Stimulated activated naive CD8-positive, alpha-beta T cell treated with anti-CD3 and anti-CD28 coated beads, Interleukin-15, Interleukin-2, amounts not matched to agents 100 U/mL and 50 U/mL, for 24 hours (primary cell): Measurements from ENCODE around the gene LMLN.
A peak's percentile ranks its signal among the peaks of the same experiment; 100 is the strongest.
"Not testable (repeated sequence)": the region's sequence is repeated elsewhere in the genome, so short reads cannot be mapped to it uniquely, and the experiment has no call there.

ENCODE experiments used
- ATAC-seq: fragments of 150-1000 bp; cut with Tn5 transposase; one replicate; pipeline ENCODE4 v1.10.0; 2021
- DNase-seq: peaks from one replicate; pipeline ENCODE4 v3.0.0; 2021

Gene LMLN

DNA sequence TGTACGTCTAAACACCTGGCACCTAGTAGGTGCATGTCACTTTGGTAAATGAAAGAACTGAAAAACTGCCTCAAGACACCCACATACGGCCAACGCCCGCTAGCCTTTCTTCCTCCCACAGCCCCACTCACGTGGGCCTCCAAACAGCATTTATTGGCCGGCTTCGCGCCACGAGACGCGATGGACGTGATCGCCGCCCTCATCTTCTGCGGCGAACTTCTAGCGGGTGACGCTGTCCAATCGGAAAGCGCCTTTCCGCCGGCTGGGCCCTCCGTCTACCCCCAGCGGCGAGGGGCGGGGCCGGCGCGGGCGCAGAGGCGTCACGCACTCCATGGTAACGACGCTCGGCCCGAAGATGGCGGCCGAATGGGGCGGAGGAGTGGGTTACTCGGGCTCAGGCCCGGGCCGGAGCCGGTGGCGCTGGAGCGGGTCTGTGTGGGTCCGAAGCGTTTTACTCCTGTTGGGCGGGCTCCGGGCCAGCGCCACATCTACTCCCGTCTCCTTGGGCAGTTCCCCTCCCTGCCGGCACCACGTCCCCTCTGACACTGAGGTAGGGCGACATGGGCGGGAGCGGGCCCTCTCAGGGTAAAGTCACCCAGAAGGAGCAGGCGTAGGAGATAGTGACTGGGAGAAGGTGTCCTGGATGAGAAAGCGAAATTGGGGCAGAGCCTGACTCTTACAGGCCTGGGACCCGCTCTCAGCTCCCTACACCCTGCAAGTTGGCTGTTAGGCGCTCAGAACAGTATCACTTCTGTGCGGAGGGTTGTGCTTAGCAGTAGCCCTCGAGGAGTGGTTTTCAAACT, at the start of gene LMLN:
TSS of gene LMLN (plus strand) at position 327 of the 803 bp plus-strand sequence. CDS start at position 356, 29 bp downstream.
- peak; percentile 96 for DNase-seq
- peak; percentile 94 for ATAC-seq

DNA sequence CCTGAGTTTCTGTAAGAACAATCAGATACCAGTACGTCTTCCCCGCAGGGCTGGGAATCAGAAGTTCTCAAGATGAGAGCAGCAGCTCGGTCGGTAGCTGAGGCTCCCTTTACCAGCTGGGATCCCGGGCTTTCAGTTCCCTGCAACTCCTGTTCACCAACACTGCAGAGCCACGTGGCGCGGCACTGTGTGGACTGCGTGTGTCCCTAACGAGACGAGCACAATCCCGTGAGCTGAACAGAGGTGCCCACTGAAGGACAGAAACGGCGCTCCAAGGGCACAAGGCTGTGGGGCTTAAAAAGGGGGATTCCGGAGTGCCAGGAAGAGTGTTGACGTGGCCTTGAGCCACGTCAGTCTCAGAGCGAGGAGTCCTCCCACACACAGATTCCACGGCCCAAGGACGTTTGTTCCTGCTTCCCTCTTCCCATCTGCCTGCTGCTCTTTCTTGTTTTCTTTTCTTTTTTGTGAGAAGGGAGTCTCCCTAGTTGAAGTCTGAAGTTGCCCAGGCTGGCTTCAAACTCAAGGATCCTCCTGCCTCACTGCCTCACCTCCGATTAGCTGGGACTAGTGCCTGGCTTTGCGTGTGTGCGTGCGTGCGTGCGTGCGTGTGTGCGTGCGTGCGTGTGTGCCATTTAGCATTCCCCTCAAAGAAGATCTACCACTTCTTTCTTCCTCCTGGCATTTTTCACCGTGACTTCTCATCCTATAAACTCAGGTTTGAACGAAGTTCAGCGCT, 47.1 kb upstream of the LMLN start:
- peak; percentile 32 for ATAC-seq
- DNase-seq, result no peak

- DNase-seq, result no peak
- no peak for ATAC-seq
Observed at GRCh38 chr3:197913641-197914380, 46.2 kb upstream of the LMLN start.

- not testable (repeated sequence) for ATAC-seq, DNase-seq
Observed at GRCh38 chr3:197921429-197922275, 38.4 kb upstream of the LMLN start.

DNA sequence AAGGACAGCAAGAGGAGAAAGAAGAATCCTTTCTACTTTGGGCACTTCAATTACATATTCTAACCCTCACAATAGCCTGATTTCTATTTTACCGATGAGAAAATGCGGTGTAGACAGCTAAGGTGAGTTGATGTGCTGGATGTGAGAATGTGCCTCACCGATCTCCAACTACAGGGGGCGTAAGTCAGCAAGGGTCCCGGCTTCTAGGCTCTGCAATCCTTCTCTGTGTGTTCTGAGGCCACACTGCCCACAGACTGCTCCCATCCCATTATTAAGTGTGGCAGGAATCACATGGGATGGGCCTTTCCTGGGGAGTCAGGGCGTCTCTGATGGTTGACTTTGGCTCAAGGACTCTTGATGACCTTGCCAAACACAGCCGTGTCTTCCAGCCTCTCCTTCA, 33.6 kb upstream of the LMLN start:
- peak; percentile 14 for DNase-seq
- no peak for ATAC-seq

- not testable (repeated sequence) for ATAC-seq
Observed at GRCh38 chr3:197927578-197927977, 32.4 kb upstream of the LMLN start.

DNA sequence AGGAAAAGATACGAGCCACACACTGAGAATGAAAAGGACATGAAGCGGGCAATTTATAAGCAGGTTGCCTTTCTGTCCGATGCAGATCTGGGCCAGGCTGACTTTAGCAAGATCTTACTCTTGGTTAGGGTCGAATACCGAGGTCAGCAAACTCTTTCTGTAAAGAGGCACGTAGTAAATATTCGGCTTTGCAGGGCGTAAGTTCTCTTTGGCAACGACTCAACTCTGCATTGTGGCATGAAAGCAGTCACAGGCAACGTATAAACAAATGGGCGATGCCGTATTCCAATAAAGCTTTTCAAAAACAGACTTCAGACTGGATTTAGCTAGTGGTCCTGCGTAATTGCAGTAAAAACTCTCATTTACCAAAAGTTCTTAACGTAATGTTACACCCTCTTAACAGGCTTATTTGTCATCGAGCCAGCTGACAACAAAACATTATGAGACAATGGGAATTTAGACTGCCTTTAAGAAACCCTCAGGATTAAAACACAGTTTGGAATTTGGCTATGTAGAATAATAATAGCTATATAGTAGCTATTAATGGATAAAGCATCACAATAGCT, 23.1 kb upstream of the LMLN start:
- DNase-seq (no peak), ATAC-seq (no peak)

More at GRCh38 chr3:197927578-197927977, 32.4 kb upstream of the LMLN start:
- not testable (repeated sequence) for DNase-seq

DNA sequence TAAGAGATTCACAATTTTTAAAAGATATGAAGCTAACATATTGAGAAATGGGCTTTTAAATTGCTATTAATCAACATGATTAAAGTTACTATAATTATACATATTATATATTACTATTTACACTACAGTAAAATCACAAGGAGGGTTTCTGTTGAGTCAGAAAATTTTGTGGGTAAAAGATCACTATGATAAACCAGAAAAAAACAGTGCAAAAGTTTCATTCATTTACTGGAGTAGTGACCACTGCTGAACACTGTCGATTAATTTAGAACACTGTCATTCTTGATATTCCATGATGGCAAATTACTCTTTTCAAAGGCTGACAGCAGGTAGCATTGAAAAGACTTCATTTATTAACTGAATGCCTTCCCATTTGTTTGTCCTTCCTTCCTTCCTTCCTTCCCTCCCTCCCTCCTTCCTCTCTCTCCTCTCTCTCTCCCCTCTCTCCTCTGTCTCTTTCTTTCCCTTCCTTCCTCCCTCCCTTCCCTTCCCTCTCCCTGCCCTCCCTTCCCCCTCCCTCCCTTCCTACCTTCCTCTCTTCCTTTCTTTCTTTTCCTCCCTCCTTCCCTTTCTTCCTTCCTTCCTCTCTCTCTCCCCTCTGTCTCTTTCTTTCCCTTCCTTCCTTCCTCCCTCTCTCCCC, 19.2 kb upstream of the LMLN start:
- ATAC-seq (no peak), DNase-seq (no peak)

GRCh38 chr3:197942956-197943556, 17.0 kb upstream of the LMLN start:
- DNase-seq, result no peak
- peak; percentile 65 for ATAC-seq

DNA sequence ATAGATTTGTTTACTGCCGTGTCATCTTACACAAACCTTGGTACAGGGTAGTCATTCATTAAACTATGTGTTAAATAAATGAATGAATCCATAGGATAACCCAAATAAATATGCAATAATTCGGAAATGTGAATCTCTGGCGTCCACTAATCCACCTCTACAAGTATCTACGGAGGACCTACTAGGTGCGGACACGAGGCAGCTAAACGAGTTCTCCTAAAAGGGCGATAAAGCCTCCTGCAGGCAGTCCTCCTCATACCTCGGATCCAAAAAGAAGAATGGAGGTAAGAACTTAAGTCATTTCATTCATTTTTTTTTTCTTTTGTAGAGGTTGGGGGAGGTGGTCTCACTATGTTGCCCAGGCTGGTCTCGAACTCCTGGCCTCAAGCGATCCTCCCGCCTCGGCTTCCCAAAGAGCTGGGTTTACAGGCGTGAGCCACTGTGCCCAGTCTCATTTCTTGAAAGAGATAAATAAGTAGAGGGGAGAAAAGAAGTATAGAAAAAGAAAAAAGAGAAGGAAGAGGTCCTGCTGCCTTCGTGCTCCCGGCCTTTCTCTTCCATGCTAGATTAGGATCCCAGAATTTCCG, 10.7 kb upstream of the LMLN start:
- no peak for DNase-seq
- no peak for ATAC-seq

- ATAC-seq, result peak; percentile 86
Observed at GRCh38 chr3:197949778-197950676, 10.0 kb upstream of the LMLN start, which contains the start of gene RPL35A. TSS of gene RPL35A (plus strand) at chr3:197950190. CDS start at chr3:197950968, 778 bp downstream.

DNA sequence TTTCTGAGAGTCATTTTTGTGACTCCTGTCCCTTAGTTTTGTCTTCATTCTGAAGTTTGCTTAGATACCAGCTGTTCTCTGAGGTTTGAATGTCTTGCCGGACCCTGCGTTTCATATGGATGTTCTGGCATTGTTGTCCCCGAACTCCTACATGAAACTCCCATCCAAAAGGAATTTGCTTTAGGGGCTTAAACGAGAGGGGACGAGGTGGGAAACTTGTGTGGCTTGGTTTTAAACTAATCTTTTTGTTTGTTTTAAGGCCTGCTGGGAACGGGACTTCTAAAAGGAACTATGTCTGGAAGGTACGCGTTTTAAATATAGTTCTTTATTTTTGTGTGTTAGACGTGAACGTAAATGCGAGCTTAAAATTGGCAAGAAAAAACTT, 9.3 kb upstream of the LMLN start:
- no peak for ATAC-seq
- no peak for DNase-seq

More at GRCh38 chr3:197949778-197950676, 10.0 kb upstream of the LMLN start, which contains the start of gene RPL35A:
- peak; percentile 80 for DNase-seq

DNA sequence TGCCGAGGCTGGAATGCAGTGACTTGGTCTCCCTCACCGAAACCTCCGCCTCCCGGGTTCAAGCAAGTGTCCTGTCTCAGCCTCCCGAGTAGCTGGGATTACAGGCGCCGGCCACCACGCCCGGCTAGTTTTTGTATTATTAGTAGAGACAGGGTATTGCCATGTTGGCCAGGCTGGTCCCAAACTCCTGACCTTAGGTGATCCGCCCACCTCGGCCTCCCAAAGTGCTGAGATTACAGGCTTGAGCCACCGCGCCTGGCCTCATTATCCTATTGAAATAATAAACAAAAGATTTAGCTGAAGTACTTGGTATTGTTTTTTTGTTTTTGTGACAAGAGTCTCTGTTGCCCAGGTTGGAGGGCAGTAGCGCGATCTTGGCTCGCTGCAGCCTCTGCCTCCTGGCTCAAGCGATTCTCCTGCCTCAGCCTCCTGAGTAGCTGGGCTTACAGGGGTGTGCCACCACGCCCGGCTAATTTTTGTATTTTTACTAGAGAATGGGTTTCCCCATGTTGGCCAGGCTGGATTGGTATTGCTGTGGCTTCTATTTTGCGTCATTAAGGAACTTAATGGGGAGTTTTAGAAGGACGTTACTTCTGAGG, 8.5 kb upstream of the LMLN start:
- no peak for ATAC-seq

GRCh38 chr3:197952440-197952839, 7.6 kb upstream of the LMLN start:
- DNase-seq (no peak), ATAC-seq (no peak)

More for the DNA sequence above, 8.5 kb upstream of the LMLN start:
- peak; percentile 13 for DNase-seq

DNA sequence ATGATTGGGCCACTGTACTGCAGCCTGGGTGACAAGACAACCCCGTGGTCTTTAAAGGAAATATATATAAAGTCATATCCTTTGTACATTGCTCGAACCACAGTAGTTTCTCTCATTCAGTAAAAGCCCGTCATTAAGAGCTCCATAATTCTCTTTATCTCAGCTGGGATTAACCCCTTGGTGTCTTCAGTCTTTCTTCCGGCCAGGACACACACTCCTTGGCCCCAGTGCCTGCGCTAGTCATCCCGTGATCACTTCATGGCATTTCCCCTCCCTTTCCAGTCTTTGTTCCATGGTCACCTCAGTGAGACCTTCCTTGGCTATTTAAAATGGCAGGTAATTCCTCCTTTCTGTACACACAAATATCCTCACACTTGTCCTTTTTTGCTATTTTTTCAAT, 6.7 kb upstream of the LMLN start:
- ATAC-seq (no peak), DNase-seq (no peak)

GRCh38 chr3:197953881-197954280, 6.1 kb upstream of the LMLN start:
- DNase-seq (no peak), ATAC-seq (no peak)

GRCh38 chr3:197955892-197956477, 4.0 kb upstream of the LMLN start:
- no peak for ATAC-seq

GRCh38 chr3:197956626-197956988, 3.4 kb upstream of the LMLN start:
- no peak for ATAC-seq

More at GRCh38 chr3:197955892-197956477, 4.0 kb upstream of the LMLN start:
- no peak for DNase-seq

More at GRCh38 chr3:197956626-197956988, 3.4 kb upstream of the LMLN start:
- peak; percentile 32 for DNase-seq
